Effector memory CD8-positive, alpha-beta T cell (primary cell): Measurements from ENCODE around the gene ANTKMT.
A peak's percentile ranks its signal among the peaks of the same experiment; 100 is the strongest.
"Not testable (repeated sequence)": the region's sequence is repeated elsewhere in the genome, so short reads cannot be mapped to it uniquely, and the experiment has no call there.

Source experiments
- ATAC-seq: fragments of 150-1000 bp; cut with Tn5 transposase; replicated peaks from 2 replicates; pipeline ENCODE4 v1.10.0; 2021; ENCODE audit warnings: mild to moderate bottlenecking, moderate library complexity
- DNase-seq, 3 experiments: peaks; one replicate each; pipeline ENCODE4 v3.0.0; 2021
- H3K27ac Mint-ChIP-seq, 2 donors: one replicate each; pipeline ENCODE4 v1.8.0; 2022; ENCODE audit warnings: mild to moderate bottlenecking in 2 of 2, mixed read lengths in 2 of 2, moderate library complexity in 2 of 2
- H3K27me3 Mint-ChIP-seq, 2 donors: one replicate each; pipeline ENCODE4 v1.8.0; 2022; ENCODE audit warnings: mixed read lengths in 2 of 2
- H3K36me3 Mint-ChIP-seq: one replicate; pipeline ENCODE4 v1.8.0; 2022; ENCODE audit warnings: mild to moderate bottlenecking, moderate library complexity, mixed read lengths; ENCODE audit not compliant: insufficient read depth
- H3K4me1 Mint-ChIP-seq, 2 donors: one replicate each; pipeline ENCODE4 v1.8.0; 2022; ENCODE audit warnings: low read depth in 2 of 2, mixed read lengths in 2 of 2
- H3K4me3 Mint-ChIP-seq, 2 donors: one replicate each; pipeline ENCODE4 v1.8.0; 2022; ENCODE audit warnings: mild to moderate bottlenecking in 2 of 2, mixed read lengths in 2 of 2, moderate library complexity in 2 of 2
- H3K9me3 Mint-ChIP-seq, 2 donors: one replicate each; pipeline ENCODE4 v1.8.0; 2022; ENCODE audit warnings: mixed read lengths in 2 of 2

Gene ANTKMT

GRCh38 chr16:734981-735881 lies 14.3 kb downstream of the ANTKMT start:
- Mint-ChIP-seq H3K27ac (peak overlapping the region in 1 of 2 donors; percentile 44), H3K4me3 (no peak overlapping the region)

GRCh38 chr16:735982-736453 lies 15.1 kb downstream of the ANTKMT start:
- H3K27me3 Mint-ChIP-seq: no peaks in the 10 kb centered on the region
- DNase-seq: no peak
- peaks cover 0 to 4% of the 10 kb centered on the region in 2 donors for H3K4me1 Mint-ChIP-seq
- no peak for ATAC-seq
- no peak overlapping the region for H3K27ac Mint-ChIP-seq
- H3K4me3 Mint-ChIP-seq: no peak overlapping the region
- peaks cover 35% of the 10 kb centered on the region for H3K36me3 Mint-ChIP-seq
- H3K9me3 Mint-ChIP-seq: no peaks in the 10 kb centered on the region

More at GRCh38 chr16:734981-735881, 14.3 kb downstream of the ANTKMT start:
- Mint-ChIP-seq H3K27me3 (no peaks in the 10 kb centered on the region), H3K9me3 (no peaks in the 10 kb centered on the region), H3K36me3 (peaks cover 34% of the 10 kb centered on the region), H3K4me1 (peaks cover 0 to 4% of the 10 kb centered on the region in 2 donors)
- no peak for DNase-seq
- no peak for ATAC-seq

GRCh38 chr16:736936-737481 lies 16.1 kb downstream of the ANTKMT start:
- ATAC-seq (no peak), DNase-seq (no peak)
- peaks cover 0 to 4% of the 10 kb centered on the region in 2 donors for H3K4me1 Mint-ChIP-seq
- peaks cover 41% of the 10 kb centered on the region for H3K36me3 Mint-ChIP-seq
- H3K9me3 Mint-ChIP-seq: no peaks in the 10 kb centered on the region
- no peak overlapping the region for H3K4me3 Mint-ChIP-seq
- H3K27ac Mint-ChIP-seq: no peak overlapping the region
- H3K27me3 Mint-ChIP-seq: no peaks in the 10 kb centered on the region

- Mint-ChIP-seq H3K4me3 (peak overlapping the region; percentile 73 to 76), H3K36me3 (peaks cover 30% of the 10 kb centered on the region), H3K27me3 (no peaks in the 10 kb centered on the region), H3K27ac (peak overlapping the region; percentile 51 to 56), H3K9me3 (no peaks in the 10 kb centered on the region), H3K4me1 (peaks cover 0 to 3% of the 10 kb centered on the region in 2 donors)
- no peak for DNase-seq
- no peak for ATAC-seq
Measured at GRCh38 chr16:739560-740458, 18.9 kb downstream of the ANTKMT start.

GRCh38 chr16:740459-740763 lies 19.5 kb downstream of the ANTKMT start:
- peak overlapping the region; percentile 73 to 76 for H3K4me3 Mint-ChIP-seq
- no peak for DNase-seq
- H3K4me1 Mint-ChIP-seq: peaks cover 0 to 3% of the 10 kb centered on the region in 2 donors
- peak overlapping the region; percentile 46 to 51 for H3K27ac Mint-ChIP-seq
- no peaks in the 10 kb centered on the region for H3K9me3 Mint-ChIP-seq
- peaks cover 27% of the 10 kb centered on the region for H3K36me3 Mint-ChIP-seq
- no peaks in the 10 kb centered on the region for H3K27me3 Mint-ChIP-seq
- peak; percentile 14 for ATAC-seq

- DNase-seq: peak; percentile 87 to 92 (median 92)
- Mint-ChIP-seq H3K27me3 (no peaks in the 10 kb centered on the region), H3K4me1 (peaks cover 0 to 3% of the 10 kb centered on the region in 2 donors), H3K4me3 (peak within 1 kb of the TSS; percentile 73 to 76), H3K36me3 (peaks cover 27% of the 10 kb centered on the region), H3K9me3 (no peaks in the 10 kb centered on the region), H3K27ac (peak within 1 kb of the TSS; percentile 46 to 51)
- peak; percentile 93 for ATAC-seq
Measured at GRCh38 chr16:740764-741505, 20.0 kb downstream of the ANTKMT start, which contains the start of gene CIAO3. CIAO3 (minus strand) TSS chr16:740997; CDS start chr16:740985, 12 bp downstream.

GRCh38 chr16:741986-742629 lies 21.2 kb downstream of the ANTKMT start:
- peak overlapping the region in 1 of 2 donors; percentile 51 for H3K27ac Mint-ChIP-seq

GRCh38 chr16:742894-743293 lies 21.9 kb downstream of the ANTKMT start:
- not testable (repeated sequence) for H3K4me3 Mint-ChIP-seq, H3K4me1 Mint-ChIP-seq, DNase-seq, H3K27me3 Mint-ChIP-seq, H3K27ac Mint-ChIP-seq, ATAC-seq, H3K9me3 Mint-ChIP-seq
- peaks cover 15% of the 10 kb centered on the region for H3K36me3 Mint-ChIP-seq

More at GRCh38 chr16:741986-742629, 21.2 kb downstream of the ANTKMT start:
- H3K27me3 Mint-ChIP-seq: no peaks in the 10 kb centered on the region
- no peaks in the 10 kb centered on the region for H3K9me3 Mint-ChIP-seq
- H3K36me3 Mint-ChIP-seq: peaks cover 20% of the 10 kb centered on the region
- ATAC-seq: no peak
- peak overlapping the region; percentile 73 to 76 for H3K4me3 Mint-ChIP-seq
- no peak for DNase-seq
- peaks cover 0 to 3% of the 10 kb centered on the region in 2 donors for H3K4me1 Mint-ChIP-seq

- peaks cover 0 to 3% of the 10 kb centered on the region in 2 donors for H3K4me1 Mint-ChIP-seq
- H3K9me3 Mint-ChIP-seq: no peaks in the 10 kb centered on the region
- no peak overlapping the region for H3K27ac Mint-ChIP-seq
- DNase-seq (no peak), ATAC-seq (no peak)
- H3K4me3 Mint-ChIP-seq: no peak overlapping the region
- no peaks in the 10 kb centered on the region for H3K27me3 Mint-ChIP-seq
- peaks cover 11% of the 10 kb centered on the region for H3K36me3 Mint-ChIP-seq
Measured at GRCh38 chr16:743794-744500, 23.0 kb downstream of the ANTKMT start.

- peaks cover 9% of the 10 kb centered on the region for H3K36me3 Mint-ChIP-seq
- no peak overlapping the region for H3K4me3 Mint-ChIP-seq
- H3K27ac Mint-ChIP-seq: no peak overlapping the region
- no peaks in the 10 kb centered on the region for H3K4me1 Mint-ChIP-seq
- no peaks in the 10 kb centered on the region for H3K9me3 Mint-ChIP-seq
- ATAC-seq (no peak), DNase-seq (no peak)
- H3K27me3 Mint-ChIP-seq: no peaks in the 10 kb centered on the region
Measured at GRCh38 chr16:745739-746138, 24.8 kb downstream of the ANTKMT start.

GRCh38 chr16:746637-747036 lies 25.7 kb downstream of the ANTKMT start:
- Mint-ChIP-seq H3K27me3 (no peaks in the 10 kb centered on the region), H3K36me3 (peaks cover 2% of the 10 kb centered on the region), H3K9me3 (no peaks in the 10 kb centered on the region), H3K4me3 (no peak overlapping the region), H3K4me1 (no peaks in the 10 kb centered on the region), H3K27ac (no peak overlapping the region)
- no peak for ATAC-seq
- no peak for DNase-seq
